Measurements from ENCODE around the gene RGS6.

The RGS6 gene

DNA sequence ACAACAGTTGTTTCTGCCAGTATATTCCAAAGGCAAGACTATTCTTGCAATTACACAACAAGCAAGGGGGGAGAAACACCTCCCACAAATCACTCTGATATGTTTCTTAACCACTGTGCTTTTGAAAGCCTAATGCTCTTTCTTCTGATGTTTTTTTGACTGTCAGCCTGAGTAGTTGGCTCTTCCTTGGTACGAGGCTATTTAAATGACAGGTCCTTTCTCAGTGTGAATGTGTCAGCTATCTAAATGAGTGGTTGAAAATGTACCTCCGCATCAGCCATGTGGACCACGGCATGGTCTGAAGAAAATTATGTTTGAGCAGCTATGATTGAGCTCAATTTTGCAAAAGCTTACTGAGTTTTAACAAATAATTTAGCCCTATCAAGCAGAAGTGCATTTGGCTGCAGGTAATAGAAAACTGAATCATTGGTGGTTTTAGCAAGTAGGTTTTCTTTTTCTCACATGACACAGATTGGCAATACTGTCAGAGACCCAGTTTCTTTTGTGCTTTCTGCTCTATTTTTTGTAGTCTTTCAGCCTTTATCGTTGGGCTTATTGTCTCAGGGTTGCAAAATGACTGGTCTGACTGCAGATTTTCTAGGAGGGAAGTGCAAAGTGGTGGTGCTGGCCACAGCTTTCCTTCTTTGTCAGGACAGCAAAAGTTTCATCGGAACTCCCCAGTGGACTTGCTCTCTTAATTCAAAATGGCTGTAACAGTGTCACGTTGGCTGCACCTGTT, 162.8 kb downstream of the RGS6 start:
- no peak for DNase-seq

DNA sequence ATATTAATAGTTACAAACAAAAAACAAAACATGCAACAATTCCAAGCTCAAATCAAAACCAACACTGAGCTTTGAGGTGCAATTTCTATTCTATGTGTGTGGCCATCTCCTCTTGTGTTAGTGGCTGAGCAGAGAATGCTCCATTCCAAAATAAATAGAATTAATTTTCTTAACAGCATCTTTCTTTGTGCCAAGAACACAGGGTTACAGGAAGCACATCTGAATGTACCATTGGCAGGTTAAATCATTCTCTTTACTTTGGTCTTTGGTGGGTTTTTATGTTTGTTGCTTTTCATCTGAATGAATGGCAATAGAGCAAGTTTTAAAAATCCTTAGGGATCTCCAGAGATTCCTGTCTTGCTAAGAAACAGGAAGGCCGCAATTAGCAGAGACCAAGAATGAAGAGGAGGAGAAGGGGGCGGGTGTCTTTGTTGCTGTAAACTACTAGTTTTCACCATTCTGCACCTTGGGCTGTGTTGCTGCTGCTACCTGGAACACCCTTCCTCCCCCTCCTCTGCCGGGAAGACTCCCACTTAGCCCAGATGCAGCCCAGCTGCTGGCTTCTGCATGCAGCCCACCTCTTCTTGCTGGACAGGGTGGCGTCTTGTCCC, 165.0 kb downstream of the RGS6 start:
- DNase-seq, result no peak

GRCh38 chr14:72098210-72098609, 166.0 kb downstream of the RGS6 start:
- no peak for DNase-seq

DNA sequence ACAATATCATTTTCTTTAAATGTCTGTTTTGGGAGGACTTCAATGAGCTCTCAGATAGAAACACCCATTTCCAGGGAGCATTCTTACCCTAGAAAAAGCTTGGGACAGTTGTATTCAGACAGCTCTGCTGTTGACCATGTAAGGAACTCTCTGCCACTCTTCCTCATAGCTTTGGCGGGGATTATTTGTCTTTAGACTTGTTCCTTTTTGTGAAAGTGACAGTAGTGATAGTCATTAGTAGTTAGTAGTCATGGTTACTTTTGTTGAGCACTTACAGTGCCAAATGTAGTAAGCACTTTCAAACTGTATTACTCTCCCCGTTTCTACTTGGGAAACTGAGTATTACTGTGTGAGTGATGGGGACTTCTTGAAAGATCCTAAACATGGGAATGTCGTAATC, 167.3 kb downstream of the RGS6 start:
- no peak for DNase-seq

- no peak for DNase-seq
These were observed 171.9 kb downstream of the RGS6 start for GRCh38 chr14:72104011-72104613.

- no peak for DNase-seq
These were observed 179.7 kb downstream of the RGS6 start for GRCh38 chr14:72111911-72112310.

GRCh38 chr14:72118841-72119240, 186.6 kb downstream of the RGS6 start:
- DNase-seq, result no peak

DNA sequence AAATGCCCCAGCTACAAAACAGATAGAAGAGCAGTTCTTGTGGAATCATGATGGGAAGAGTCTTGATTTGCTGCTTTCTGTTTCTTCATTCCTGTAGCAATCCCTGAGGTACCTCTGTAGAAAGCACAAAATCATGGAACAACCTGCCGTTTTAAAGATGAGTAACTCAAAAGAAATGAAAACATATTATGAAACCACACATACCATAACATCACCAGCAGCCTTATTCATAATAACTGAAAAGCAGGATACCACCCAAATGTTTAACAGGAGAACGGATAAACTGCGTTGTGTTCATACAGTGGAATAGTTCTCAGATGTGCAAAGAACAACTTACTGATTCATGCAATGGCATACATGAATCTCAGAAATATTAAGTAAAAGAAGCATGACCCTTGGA, 188.1 kb downstream of the RGS6 start:
- DNase-seq, result no peak

DNA sequence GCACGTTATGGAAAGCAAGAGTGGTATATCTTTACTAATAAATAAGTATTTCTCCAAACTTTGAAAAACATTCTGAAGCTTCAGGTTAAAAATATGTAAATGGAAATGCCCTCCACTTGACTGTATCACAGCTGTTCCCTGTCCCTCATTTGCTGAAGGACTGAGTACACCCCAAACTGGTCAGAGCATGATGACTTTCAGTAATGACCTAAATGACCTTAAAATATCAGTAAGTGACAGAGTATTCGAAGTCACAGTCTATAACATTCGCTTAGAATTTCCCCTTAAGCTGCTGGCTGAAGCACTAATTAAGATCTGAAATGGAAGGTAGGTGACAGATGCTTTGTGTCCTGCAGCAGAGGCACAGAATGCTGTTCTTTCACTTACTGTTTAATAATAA, 191.5 kb downstream of the RGS6 start:
- DNase-seq, result no peak

DNA sequence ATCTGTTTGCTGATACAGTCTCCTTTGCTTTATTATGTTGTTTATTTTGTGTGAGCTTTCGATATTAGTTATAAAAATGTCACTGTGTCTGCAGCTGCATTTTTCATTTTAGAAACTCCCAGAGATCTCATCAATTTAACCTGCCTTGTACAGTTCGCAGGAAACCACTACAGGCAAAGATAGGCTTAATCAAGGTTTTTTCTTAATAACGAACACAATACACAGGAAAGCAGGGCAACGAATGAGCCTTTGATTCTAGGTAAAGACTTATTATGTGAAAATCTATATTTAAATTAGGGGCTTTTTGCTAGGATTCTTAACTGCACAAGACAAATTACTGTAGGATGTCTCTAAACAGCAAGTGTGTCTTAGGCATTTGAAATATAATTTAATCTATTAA, 191.9 kb downstream of the RGS6 start:
- DNase-seq, result no peak

DNA sequence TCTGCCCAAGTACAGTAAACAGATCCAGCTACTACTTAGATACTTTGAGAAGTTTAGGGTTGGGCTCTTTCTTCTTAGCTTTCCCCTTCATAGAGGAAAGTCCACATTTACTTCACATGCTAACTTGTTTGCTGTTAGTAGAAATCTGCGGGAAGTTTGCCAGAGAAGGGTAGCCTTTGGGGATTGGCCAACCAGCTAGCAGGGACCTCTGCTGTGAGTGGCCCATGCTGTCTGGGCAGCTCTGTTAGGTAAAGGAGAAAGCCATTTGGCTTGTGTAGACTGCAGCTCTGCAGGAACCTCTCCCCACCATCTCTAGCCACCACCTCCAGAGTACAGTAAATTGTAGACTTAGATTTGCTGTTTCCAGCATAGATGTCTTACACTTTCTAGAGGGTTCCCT, 193.9 kb downstream of the RGS6 start:
- DNase-seq, result no peak

DNA sequence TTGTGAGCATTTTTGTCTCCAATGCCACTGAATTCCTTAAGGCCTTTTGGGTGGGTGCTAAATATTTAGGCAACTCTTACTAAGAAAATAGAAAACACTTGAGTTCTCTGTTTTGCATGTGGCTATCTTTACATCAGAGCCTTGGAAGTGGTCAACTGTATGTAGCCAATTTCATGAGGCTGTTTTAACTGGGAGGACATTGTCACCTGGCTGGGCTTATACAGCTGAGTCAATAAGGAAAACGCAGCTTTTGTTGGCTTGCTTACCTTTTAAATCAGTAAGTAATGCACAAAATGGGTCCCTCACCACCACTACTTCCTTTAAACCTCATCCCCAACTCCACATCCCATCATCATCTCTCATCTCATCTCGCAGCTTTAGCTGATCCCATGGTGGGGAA, 194.3 kb downstream of the RGS6 start:
- no peak for DNase-seq

DNA sequence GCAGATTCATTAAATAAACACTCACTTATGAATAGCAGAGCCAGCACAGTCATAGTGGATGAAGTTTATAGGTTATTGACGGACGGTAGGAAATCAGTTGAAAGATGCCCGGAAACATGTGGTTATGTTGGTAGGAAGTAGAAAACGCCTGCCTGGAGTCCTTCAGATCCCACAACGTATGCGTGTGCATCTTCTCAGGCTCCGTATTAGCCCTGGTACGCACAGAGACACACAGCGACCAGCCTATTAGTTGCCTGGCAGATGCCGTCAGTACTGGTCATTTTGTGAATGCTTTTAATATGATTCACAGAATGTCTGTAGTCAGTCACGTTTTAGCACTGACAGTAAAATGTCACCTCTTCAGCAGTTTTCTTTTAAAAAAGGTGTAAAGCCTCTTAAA, 196.4 kb downstream of the RGS6 start:
- DNase-seq, result no peak

- DNase-seq, result no peak
These were observed 197.1 kb downstream of the RGS6 start for GRCh38 chr14:72129291-72129690.

DNA sequence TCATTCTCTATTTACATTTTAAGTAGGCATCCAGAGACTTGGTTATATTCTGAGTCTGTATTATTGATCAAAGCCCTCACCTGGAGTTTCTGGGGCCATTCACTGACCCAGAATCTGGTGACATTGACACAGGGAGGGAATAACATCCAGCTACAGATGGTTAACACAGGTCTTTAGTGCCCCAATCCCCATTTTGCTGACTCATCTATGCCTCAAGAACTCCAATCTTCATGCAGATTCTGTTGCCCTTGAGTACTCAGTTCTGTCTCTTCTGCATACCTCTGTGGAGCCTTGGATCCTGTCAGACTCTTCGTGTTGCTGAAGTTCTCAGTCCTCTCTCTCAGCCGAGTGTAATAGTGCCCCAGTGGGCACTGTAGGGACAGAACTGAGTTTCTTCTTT, 208.9 kb downstream of the RGS6 start:
- DNase-seq, result no peak

DNA sequence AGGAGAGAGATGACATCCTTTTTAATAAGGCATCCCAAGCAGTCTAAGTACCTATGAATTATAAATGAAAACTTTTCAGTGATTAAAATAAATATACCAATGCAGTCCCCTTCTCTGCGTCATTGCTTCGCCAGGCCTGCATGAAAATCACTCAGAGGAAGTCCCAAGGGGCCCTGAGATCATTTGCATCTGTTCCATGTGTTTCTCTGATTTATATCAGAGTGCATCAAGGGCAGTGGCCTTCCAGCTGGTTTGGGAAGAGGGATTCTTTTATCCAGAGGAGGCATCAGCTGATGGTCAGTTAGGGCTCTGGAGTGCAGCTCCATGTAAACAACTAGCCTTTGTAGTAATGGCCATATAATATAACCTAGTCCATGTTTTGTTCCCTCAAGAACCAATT, 210.1 kb downstream of the RGS6 start:
- DNase-seq, result peak; percentile 58 to 73

DNA sequence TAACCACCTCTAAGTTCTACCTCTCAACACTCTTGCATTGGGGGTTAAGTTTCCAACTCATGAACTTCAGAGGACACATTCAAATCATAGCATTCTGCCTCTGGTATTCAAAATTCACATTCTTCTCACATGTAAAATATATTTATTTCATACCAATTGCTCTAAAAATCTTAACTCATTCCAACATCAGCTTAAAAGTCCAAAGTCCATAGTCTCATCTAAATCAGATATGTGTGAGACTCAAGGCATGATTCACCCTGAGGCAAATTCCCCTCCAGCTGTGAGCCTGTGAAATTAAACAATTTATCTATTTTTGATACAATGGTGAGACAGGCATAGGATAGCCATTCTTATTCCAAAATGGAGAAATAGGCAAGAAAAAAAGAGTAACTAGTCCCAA, 214.0 kb downstream of the RGS6 start:
- no peak for DNase-seq

- no peak for DNase-seq
These were observed 222.6 kb downstream of the RGS6 start for GRCh38 chr14:72154645-72155378.

GRCh38 chr14:72155379-72155993, 223.3 kb downstream of the RGS6 start:
- DNase-seq, result no peak

GRCh38 chr14:72164420-72165228, 232.4 kb downstream of the RGS6 start:
- DNase-seq, result no peak

DNA sequence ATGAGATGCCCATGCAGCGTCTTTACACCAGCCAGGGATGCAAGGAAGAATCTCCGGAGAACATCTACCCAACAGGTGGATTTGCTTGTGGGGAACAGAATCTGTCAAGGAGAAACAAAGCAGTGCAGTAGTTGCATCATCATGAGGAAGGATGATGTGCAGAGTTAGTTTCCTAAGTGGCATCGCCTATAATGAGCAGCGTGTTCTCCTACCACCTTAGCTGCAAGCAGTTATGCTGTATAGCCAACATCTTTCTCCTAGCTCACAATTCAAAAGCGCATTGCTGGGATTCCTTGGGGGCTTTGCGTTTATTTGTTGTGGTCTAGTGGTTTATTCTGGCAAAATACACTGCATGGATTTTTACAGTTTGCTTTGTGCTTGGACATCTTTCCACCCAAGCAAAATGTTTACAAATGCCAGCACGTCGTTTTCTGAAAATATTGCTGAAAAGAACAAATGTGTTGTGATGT, 233.0 kb downstream of the RGS6 start:
- DNase-seq, result no peak

- DNase-seq, result no peak
These were observed 237.3 kb downstream of the RGS6 start for GRCh38 chr14:72169521-72169920.

Data from NCI-H187 (cell line).